ENCODE data around the gene TCF4.

Gene TCF4

GRCh38 chr18:55487997-55488396 lies 100.0 kb downstream of the TCF4 start:
- H3K4me1 ChIP-seq (ENCODE audit: insufficient read depth, low read length) = peaks cover 69% of the 10 kb centered on the region
- 72% methylated on average over 3 of the region's 4 CpGs for WGBS
- no peaks in the 10 kb centered on the region for H3K9me3 ChIP-seq (ENCODE audit: insufficient read depth, low read depth, low read length)
- H3K27ac ChIP-seq (ENCODE audit: low read depth, low read length) = peak overlapping the region; percentile 27; the same call in 1 of the 2 replicates
- H3K9ac ChIP-seq (ENCODE audit: low read depth, low read length) = no peak overlapping the region
- no peaks in the 10 kb centered on the region for H3K27me3 ChIP-seq (ENCODE audit: insufficient read depth, low read length)
- H3K4me3 ChIP-seq (ENCODE audit: low read length) = no peak overlapping the region
- H3K36me3 ChIP-seq (ENCODE audit: insufficient read depth, low read length) = 0 out of 2 replicates have a peak, but pooled peaks cover 2% of the 10 kb centered on the region

- 0 out of 2 replicates have a peak, but pooled peaks cover 9% of the 10 kb centered on the region for H3K36me3 ChIP-seq (ENCODE audit: insufficient read depth, low read length)
- no peak overlapping the region for H3K27ac ChIP-seq (ENCODE audit: low read depth, low read length)
- H3K4me3 ChIP-seq (ENCODE audit: low read length) = no peak overlapping the region
- H3K9me3 ChIP-seq (ENCODE audit: insufficient read depth, low read depth, low read length) = no peaks in the 10 kb centered on the region
- H3K27me3 ChIP-seq (ENCODE audit: insufficient read depth, low read length) = no peaks in the 10 kb centered on the region
- H3K9ac ChIP-seq (ENCODE audit: low read depth, low read length) = no peak overlapping the region
- WGBS = 95% methylated on average over 3 of the region's 3 CpGs
- peaks cover 60% of the 10 kb centered on the region for H3K4me1 ChIP-seq (ENCODE audit: insufficient read depth, low read length)
These were observed 101.1 kb downstream of the TCF4 start for GRCh38 chr18:55486936-55487335.

GRCh38 chr18:55485666-55486065 lies 102.3 kb downstream of the TCF4 start:
- 97% methylated on average over 1 of the region's 2 CpGs for WGBS
- H3K4me1 ChIP-seq (ENCODE audit: insufficient read depth, low read length) = peaks cover 52% of the 10 kb centered on the region
- H3K27ac ChIP-seq (ENCODE audit: low read depth, low read length) = no peak overlapping the region
- H3K4me3 ChIP-seq (ENCODE audit: low read length) = no peak overlapping the region
- H3K9ac ChIP-seq (ENCODE audit: low read depth, low read length) = no peak overlapping the region
- no peaks in the 10 kb centered on the region for H3K9me3 ChIP-seq (ENCODE audit: insufficient read depth, low read depth, low read length)
- no peaks in the 10 kb centered on the region for H3K27me3 ChIP-seq (ENCODE audit: insufficient read depth, low read length)
- peaks cover 14% of the 10 kb centered on the region; the same call in 1 of the 2 replicates for H3K36me3 ChIP-seq (ENCODE audit: insufficient read depth, low read length)

GRCh38 chr18:55484773-55485172 lies 103.2 kb downstream of the TCF4 start:
- peaks cover 47% of the 10 kb centered on the region for H3K4me1 ChIP-seq (ENCODE audit: insufficient read depth, low read length)
- no peaks in the 10 kb centered on the region for H3K9me3 ChIP-seq (ENCODE audit: insufficient read depth, low read depth, low read length)
- no peak overlapping the region for H3K9ac ChIP-seq (ENCODE audit: low read depth, low read length)
- no peak overlapping the region for H3K4me3 ChIP-seq (ENCODE audit: low read length)
- no peaks in the 10 kb centered on the region for H3K27me3 ChIP-seq (ENCODE audit: insufficient read depth, low read length)
- peaks cover 14% of the 10 kb centered on the region; the same call in 1 of the 2 replicates for H3K36me3 ChIP-seq (ENCODE audit: insufficient read depth, low read length)
- WGBS = 100% methylated on average over 2 of the region's 2 CpGs
- no peak overlapping the region for H3K27ac ChIP-seq (ENCODE audit: low read depth, low read length)

- Histone ChIP-seq H3K9ac (ENCODE audit: low read depth, low read length) (no peak overlapping the region), H3K9me3 (ENCODE audit: insufficient read depth, low read depth, low read length) (no peaks in the 10 kb centered on the region), H3K4me3 (ENCODE audit: low read length) (no peak overlapping the region), H3K4me1 (ENCODE audit: insufficient read depth, low read length) (peaks cover 39% of the 10 kb centered on the region), H3K36me3 (ENCODE audit: insufficient read depth, low read length) (peaks cover 14% of the 10 kb centered on the region; the same call in 1 of the 2 replicates), H3K27ac (ENCODE audit: low read depth, low read length) (no peak overlapping the region), H3K27me3 (ENCODE audit: insufficient read depth, low read length) (no peaks in the 10 kb centered on the region)
- 98% methylated on average over 2 of the region's 2 CpGs for WGBS
These were observed 104.6 kb downstream of the TCF4 start for GRCh38 chr18:55483266-55483871.

DNA sequence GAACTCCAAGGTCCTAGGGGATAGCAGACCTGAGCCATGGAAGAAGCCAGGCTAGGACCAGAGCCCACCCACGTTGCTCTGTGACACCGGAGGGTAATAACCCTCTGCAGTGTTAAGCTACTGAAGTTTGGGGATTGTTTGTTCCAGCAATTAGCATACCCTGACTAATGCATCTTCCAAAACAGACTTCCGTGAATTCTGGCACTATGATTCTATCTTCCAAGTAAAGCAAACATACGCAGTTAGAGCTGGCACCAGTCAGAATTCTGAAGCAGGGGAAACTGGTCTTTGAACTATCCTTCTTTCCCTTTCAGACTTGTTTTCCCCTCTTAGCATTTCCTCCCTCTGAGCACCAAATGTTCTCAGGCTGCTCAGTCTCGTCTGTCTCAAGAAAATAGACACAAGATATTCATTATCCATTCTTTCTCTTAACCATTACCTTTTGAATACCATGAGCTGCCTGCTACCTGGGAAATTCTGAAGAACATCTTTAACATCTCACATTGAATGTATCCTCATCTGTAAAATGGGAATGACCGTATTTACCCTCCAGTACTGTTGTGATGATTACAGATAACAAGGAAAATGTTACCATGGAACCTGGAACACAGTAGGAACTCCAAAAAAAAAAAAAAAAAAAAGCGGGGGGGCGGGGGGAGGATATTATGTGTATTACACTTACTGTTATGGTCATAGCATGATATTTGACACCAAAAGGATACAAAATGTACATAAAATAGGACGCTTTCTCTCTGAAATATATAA lies 108.2 kb downstream of the TCF4 start:
- Histone ChIP-seq H3K27me3 (ENCODE audit: insufficient read depth, low read length) (no peaks in the 10 kb centered on the region), H3K36me3 (ENCODE audit: insufficient read depth, low read length) (peaks cover 14% of the 10 kb centered on the region; the same call in 1 of the 2 replicates), H3K4me3 (ENCODE audit: low read length) (no peak overlapping the region), H3K4me1 (ENCODE audit: insufficient read depth, low read length) (peaks cover 14% of the 10 kb centered on the region; the same call in 1 of the 2 replicates), H3K9me3 (ENCODE audit: insufficient read depth, low read depth, low read length) (no peaks in the 10 kb centered on the region), H3K9ac (ENCODE audit: low read depth, low read length) (no peak overlapping the region), H3K27ac (ENCODE audit: low read depth, low read length) (no peak overlapping the region)
- 90% methylated on average over 6 of the region's 9 CpGs for WGBS

- H3K27me3 ChIP-seq (ENCODE audit: insufficient read depth, low read length) = no peaks in the 10 kb centered on the region
- no peak overlapping the region for H3K27ac ChIP-seq (ENCODE audit: low read depth, low read length)
- H3K9me3 ChIP-seq (ENCODE audit: insufficient read depth, low read depth, low read length) = no peaks in the 10 kb centered on the region
- peaks cover 28% of the 10 kb centered on the region for H3K4me1 ChIP-seq (ENCODE audit: insufficient read depth, low read length)
- H3K9ac ChIP-seq (ENCODE audit: low read depth, low read length) = no peak overlapping the region
- peaks cover 12% of the 10 kb centered on the region; the same call in 1 of the 2 replicates for H3K36me3 ChIP-seq (ENCODE audit: insufficient read depth, low read length)
- H3K4me3 ChIP-seq (ENCODE audit: low read length) = no peak overlapping the region
- 85% methylated on average over 8 of the region's 8 CpGs for WGBS
These were observed 110.0 kb downstream of the TCF4 start for GRCh38 chr18:55477860-55478581.

- no peaks in the 10 kb centered on the region for H3K27me3 ChIP-seq (ENCODE audit: insufficient read depth, low read length)
- H3K4me3 ChIP-seq (ENCODE audit: low read length) = no peak overlapping the region
- WGBS = 93% methylated on average over 4 of the region's 4 CpGs
- H3K9me3 ChIP-seq (ENCODE audit: insufficient read depth, low read depth, low read length) = no peaks in the 10 kb centered on the region
- H3K4me1 ChIP-seq (ENCODE audit: insufficient read depth, low read length) = peaks cover 33% of the 10 kb centered on the region
- no peak overlapping the region for H3K27ac ChIP-seq (ENCODE audit: low read depth, low read length)
- H3K36me3 ChIP-seq (ENCODE audit: insufficient read depth, low read length) = peaks cover 8% of the 10 kb centered on the region; the same call in 1 of the 2 replicates
- no peak overlapping the region for H3K9ac ChIP-seq (ENCODE audit: low read depth, low read length)
These were observed 110.5 kb downstream of the TCF4 start for GRCh38 chr18:55477499-55477859.

DNA sequence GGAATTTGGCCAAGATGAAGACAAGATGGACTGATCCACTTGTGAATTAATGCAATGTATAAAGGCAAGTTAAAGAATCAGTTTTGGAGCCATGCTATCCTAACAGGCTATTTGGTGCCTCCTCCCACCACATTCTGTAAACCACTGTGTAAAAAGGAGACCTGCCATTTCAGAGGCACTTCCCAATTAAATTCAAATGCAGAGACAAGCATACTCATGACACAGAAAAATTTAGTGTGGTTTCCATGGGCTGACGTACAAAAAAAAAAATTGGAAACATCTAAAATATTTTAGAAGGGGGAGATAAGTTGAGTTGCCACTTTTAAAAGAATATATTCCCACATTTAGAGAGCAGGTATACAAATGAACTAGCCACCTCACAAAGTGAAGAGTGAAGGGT lies 112.1 kb downstream of the TCF4 start:
- Histone ChIP-seq H3K4me3 (ENCODE audit: low read length) (no peak overlapping the region), H3K27ac (ENCODE audit: low read depth, low read length) (no peak overlapping the region), H3K9ac (ENCODE audit: low read depth, low read length) (no peak overlapping the region), H3K9me3 (ENCODE audit: insufficient read depth, low read depth, low read length) (no peaks in the 10 kb centered on the region), H3K27me3 (ENCODE audit: insufficient read depth, low read length) (no peaks in the 10 kb centered on the region), H3K36me3 (ENCODE audit: insufficient read depth, low read length) (no peaks in the 10 kb centered on the region; the same call in 1 of the 2 replicates), H3K4me1 (ENCODE audit: insufficient read depth, low read length) (peaks cover 39% of the 10 kb centered on the region)
- WGBS = no CpG with 5 or more reads among the region's 1 CpG

DNA sequence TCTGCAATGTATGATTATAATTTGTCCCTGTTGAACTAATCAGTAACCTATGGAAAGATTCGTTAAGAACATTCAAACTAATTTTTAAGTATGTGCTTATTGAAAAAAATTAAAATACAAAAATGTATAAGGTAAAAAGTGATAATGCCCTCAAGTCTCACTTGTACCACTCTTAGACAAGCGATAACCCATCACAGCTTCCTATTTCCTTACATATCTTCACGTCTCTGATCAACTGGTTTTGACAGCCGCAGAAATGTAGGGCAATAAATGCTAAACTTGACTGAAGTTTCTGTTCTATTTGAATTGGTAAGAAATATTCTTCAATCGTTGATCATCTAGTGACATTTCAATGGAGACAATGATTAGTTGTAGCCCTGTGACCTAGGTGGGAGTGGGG lies 112.5 kb downstream of the TCF4 start:
- peaks cover 43% of the 10 kb centered on the region for H3K4me1 ChIP-seq (ENCODE audit: insufficient read depth, low read length)
- H3K36me3 ChIP-seq (ENCODE audit: insufficient read depth, low read length) = no peaks in the 10 kb centered on the region; the same call in 1 of the 2 replicates
- H3K27ac ChIP-seq (ENCODE audit: low read depth, low read length) = no peak overlapping the region
- no peak overlapping the region for H3K9ac ChIP-seq (ENCODE audit: low read depth, low read length)
- no peaks in the 10 kb centered on the region for H3K27me3 ChIP-seq (ENCODE audit: insufficient read depth, low read length)
- WGBS = 99% methylated on average over 4 of the region's 5 CpGs
- no peaks in the 10 kb centered on the region for H3K9me3 ChIP-seq (ENCODE audit: insufficient read depth, low read depth, low read length)
- no peak overlapping the region for H3K4me3 ChIP-seq (ENCODE audit: low read length)

- Histone ChIP-seq H3K27me3 (ENCODE audit: insufficient read depth, low read length) (no peaks in the 10 kb centered on the region), H3K4me1 (ENCODE audit: insufficient read depth, low read length) (peaks cover 50% of the 10 kb centered on the region), H3K4me3 (ENCODE audit: low read length) (no peak overlapping the region), H3K27ac (ENCODE audit: low read depth, low read length) (0 out of 2 replicates have a peak overlapping the region, but pooled peaks have one; percentile 0), H3K9ac (ENCODE audit: low read depth, low read length) (no peak overlapping the region), H3K9me3 (ENCODE audit: insufficient read depth, low read depth, low read length) (no peaks in the 10 kb centered on the region), H3K36me3 (ENCODE audit: insufficient read depth, low read length) (no peaks in the 10 kb centered on the region; the same call in 1 of the 2 replicates)
These were observed 114.4 kb downstream of the TCF4 start for GRCh38 chr18:55473560-55473959.

Data from HUES64 (cell line).